ENCODE results near the gene GRB7. TPM values are rescaled to one million over a fixed set of nuclear protein-coding genes. Genes with fewer than 3 reads are reported as not detected.

Gene GRB7
- total and polyA plus RNA-seq, 2 of the 4 experiments (the other 2 are of a cell fraction) = 0.18 to 0.36 TPM

- peak overlapping the region; percentile 84 to 96 for H4K8ac ChIP-seq (ENCODE audit: low read depth in 2 of 2, low read length in 2 of 2)
- peaks cover 7% of the 10 kb centered on the region for H3K4me1 ChIP-seq (ENCODE audit: control insufficient read depth, insufficient read depth, low read length)
- no peaks in the 10 kb centered on the region; a peak in 1 of 4 replicates for H3K79me1 ChIP-seq (ENCODE audit: low read depth in 1 of 2, low read length in 2 of 2)
- ChIA-PET CTCF (interaction anchor here (1.0 kb wide), 1 partner anchor 133 kb away, joined by 3 read pairs; no protein-coding TSS in a partner anchor), POLR2A (ENCODE audit: unreplicated experiment) (no interaction called here)
- H3K18ac ChIP-seq (ENCODE audit: low read depth, low read length) = peak overlapping the region; percentile 53; the same call in 1 of the 2 replicates
- no peak overlapping the region for H2BK15ac ChIP-seq (ENCODE audit: low read depth, low read length)
- peak overlapping the region; percentile 81 for H3K4me2 ChIP-seq (ENCODE audit: low read depth, low read length)
- H3K9ac ChIP-seq (ENCODE audit: low read depth, low read length) = peak overlapping the region; percentile 87
- peak overlapping the region; percentile 78 for H3K56ac ChIP-seq (ENCODE audit: extremely low read depth, insufficient read depth, low read length)
- H3K9me3 ChIP-seq (ENCODE audit: control insufficient read depth, insufficient read depth, low read length) = no peaks in the 10 kb centered on the region
- peak overlapping the region; percentile 76 for H3K4me3 ChIP-seq (ENCODE audit: insufficient read depth, low read depth, low read length)
- peak overlapping the region; percentile 48; the same call in 1 of the 2 replicates for H2AK5ac ChIP-seq (ENCODE audit: low read depth, low read length)
- peak overlapping the region; percentile 88 for H4K91ac ChIP-seq (ENCODE audit: insufficient read depth, low read depth, low read length)
- peak overlapping the region; percentile 99 for H2AFZ ChIP-seq (replicated peaks; ENCODE audit: low read length, poor library complexity)
- peak overlapping the region; percentile 68 for H2BK120ac ChIP-seq (ENCODE audit: low read depth, low read length)
- peak; percentile 69 for TF ChIP-seq SMC3 (IDR thresholded peaks at IDR 0.05; ENCODE audit: low read depth, low read length)
- TF ChIP-seq MAZ (IDR thresholded peaks at IDR 0.05; ENCODE audit: borderline replicate concordance, low read depth, low read length) = peak; percentile 86
- TF ChIP-seq BHLHE40 (IDR thresholded peaks at IDR 0.05; ENCODE audit: low read depth, low read length) = 0 out of 2 replicates have a peak, but pooled peaks have one; percentile 4
- TF ChIP-seq CEBPB (IDR thresholded peaks at IDR 0.05; ENCODE audit: low read depth, low read length) = no peak
- TF ChIP-seq RCOR1 (IDR thresholded peaks at IDR 0.05; ENCODE audit: insufficient replicate concordance, low read length) = no peak
- 0 out of 2 replicates have a peak, but pooled peaks have one; percentile 16 for TF ChIP-seq USF2 (IDR thresholded peaks at IDR 0.05; ENCODE audit: low read depth, low read length)
- TF ChIP-seq MAFK (IDR thresholded peaks at IDR 0.05; ENCODE audit: low read depth, low read length) = no peak
- 0 out of 2 replicates have a peak, but pooled peaks have one; percentile 31 for TF ChIP-seq MXI1 (IDR thresholded peaks at IDR 0.05; ENCODE audit: borderline replicate concordance, low read depth, low read length)
- peak; percentile 89 for TF ChIP-seq RAD21 (IDR thresholded peaks at IDR 0.05; ENCODE audit: low read length)
- TF ChIP-seq POLR2A (IDR thresholded peaks at IDR 0.05; ENCODE audit: low read depth, low read length) = peak; percentile 30
- TF ChIP-seq CTCF (conservative IDR thresholded peaks at IDR 0.05; ENCODE audit: low read depth, low read length) = peak; percentile 93
- BruUV-seq (replicated peaks) = no TSS peak
- H4K20me1 ChIP-seq (ENCODE audit: insufficient read depth, low read length) = no peaks in the 10 kb centered on the region
- H3K27ac ChIP-seq (ENCODE audit: insufficient read depth, low read length) = peak overlapping the region; percentile 72
- H3K4ac ChIP-seq (ENCODE audit: low read depth, low read length) = peak overlapping the region; percentile 90
- 0% methylated on average over 13 of the region's 91 CpGs; no CpG with 5 or more reads in 1 of the 2 experiments for WGBS, 2 experiments (ENCODE audit: extremely low coverage in 2 of 2, insufficient read length in 1 of 2)
- H3K9me1 ChIP-seq (ENCODE audit: insufficient read depth, low read length) = no peaks in the 10 kb centered on the region; the same call in 1 of the 2 replicates
- dilution Hi-C loops (cut with HindIII; ENCODE audit: low sequenced_read_pairs, unreplicated experiment) (no loop called here), in situ Hi-C loops (cut with MboI; ENCODE audit: low sequenced_read_pairs) (no loop called here), intact Hi-C loops (cut with micrococcal nuclease) (loop anchor here (1.0 kb wide), 2 partner anchors 24 to 132 kb away; partner anchors contain the start of gene MIEN1)
- ATAC-seq (ENCODE audit: low read depth) = peak; percentile 95
- DNase-seq = peak; percentile 74
- H2BK20ac ChIP-seq (ENCODE audit: low read depth, low read length) = no peak overlapping the region
- H3K36me3 ChIP-seq (ENCODE audit: control insufficient read depth, insufficient read depth, low read length) = no peaks in the 10 kb centered on the region
- H2BK5ac ChIP-seq (ENCODE audit: low read depth, low read length, poor library complexity, severe bottlenecking) = peak overlapping the region; percentile 28
- peak overlapping the region; percentile 73 for H4K5ac ChIP-seq (ENCODE audit: low read depth, low read length)
- peak overlapping the region; percentile 84 for H3K14ac ChIP-seq (replicated peaks; ENCODE audit: low read depth, low read length)
- peaks cover 19% of the 10 kb centered on the region for H3K27me3 ChIP-seq (ENCODE audit: control insufficient read depth, insufficient read depth, low read length)
- peak overlapping the region; percentile 90 for H2AK9ac ChIP-seq (replicated peaks; ENCODE audit: low read depth, low read length, poor library complexity)
- H3K23ac ChIP-seq (ENCODE audit: low read depth, low read length) = peak overlapping the region; percentile 77; the same call in 1 of the 2 replicates
Measured at GRCh38 chr17:39754161-39754957, 16.6 kb downstream of the GRB7 start.

Measured in IMR-90 (cell line).